ENCODE results near the gene SLC17A1.
"Not testable (repeated sequence)": the region's sequence is repeated elsewhere in the genome, so short reads cannot be mapped to it uniquely, and the experiment has no call there.

The SLC17A1 gene

DNA sequence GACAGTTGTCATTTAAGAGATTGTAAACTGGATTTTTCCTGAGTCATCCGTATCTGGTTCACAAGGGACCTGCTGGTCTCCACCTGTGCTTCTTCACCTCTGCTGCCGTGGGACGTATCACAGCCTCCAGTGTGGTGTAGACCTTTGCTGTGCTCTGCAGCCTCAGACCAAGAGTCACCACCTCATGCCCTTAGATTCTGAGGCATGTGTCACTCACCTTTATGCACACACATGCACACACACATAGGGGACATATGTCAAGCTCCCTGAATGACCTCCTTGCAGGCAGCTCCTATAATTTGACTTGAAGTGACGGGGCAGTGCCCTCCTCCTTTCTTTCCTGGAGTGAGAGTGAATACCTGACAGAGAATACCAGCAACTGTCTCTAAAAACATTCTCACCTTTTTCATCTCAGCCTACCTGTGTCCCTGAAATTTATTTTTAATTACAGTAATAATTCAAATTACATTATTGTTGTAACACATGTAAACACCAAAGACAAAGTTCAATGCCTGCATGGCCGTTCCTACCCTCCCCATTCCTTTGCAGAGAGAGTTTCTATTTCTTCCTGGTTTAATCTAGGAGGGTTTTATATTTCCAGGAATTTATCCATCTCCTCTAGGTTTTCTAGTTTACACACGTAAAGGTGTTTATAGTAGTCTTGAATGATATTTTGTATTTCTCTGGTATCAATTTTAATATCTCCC, 73.8 kb downstream of the SLC17A1 start:
- no peak overlapping the region; the same call in 1 of the 2 replicates for H3K27ac ChIP-seq
- TF ChIP-seq, protein P1, sequence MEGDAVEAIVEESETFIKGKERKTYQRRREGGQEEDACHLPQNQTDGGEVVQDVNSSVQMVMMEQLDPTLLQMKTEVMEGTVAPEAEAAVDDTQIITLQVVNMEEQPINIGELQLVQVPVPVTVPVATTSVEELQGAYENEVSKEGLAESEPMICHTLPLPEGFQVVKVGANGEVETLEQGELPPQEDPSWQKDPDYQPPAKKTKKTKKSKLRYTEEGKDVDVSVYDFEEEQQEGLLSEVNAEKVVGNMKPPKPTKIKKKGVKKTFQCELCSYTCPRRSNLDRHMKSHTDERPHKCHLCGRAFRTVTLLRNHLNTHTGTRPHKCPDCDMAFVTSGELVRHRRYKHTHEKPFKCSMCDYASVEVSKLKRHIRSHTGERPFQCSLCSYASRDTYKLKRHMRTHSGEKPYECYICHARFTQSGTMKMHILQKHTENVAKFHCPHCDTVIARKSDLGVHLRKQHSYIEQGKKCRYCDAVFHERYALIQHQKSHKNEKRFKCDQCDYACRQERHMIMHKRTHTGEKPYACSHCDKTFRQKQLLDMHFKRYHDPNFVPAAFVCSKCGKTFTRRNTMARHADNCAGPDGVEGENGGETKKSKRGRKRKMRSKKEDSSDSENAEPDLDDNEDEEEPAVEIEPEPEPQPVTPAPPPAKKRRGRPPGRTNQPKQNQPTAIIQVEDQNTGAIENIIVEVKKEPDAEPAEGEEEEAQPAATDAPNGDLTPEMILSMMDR (conservative IDR thresholded peaks at IDR 0.05), result no peak

DNA sequence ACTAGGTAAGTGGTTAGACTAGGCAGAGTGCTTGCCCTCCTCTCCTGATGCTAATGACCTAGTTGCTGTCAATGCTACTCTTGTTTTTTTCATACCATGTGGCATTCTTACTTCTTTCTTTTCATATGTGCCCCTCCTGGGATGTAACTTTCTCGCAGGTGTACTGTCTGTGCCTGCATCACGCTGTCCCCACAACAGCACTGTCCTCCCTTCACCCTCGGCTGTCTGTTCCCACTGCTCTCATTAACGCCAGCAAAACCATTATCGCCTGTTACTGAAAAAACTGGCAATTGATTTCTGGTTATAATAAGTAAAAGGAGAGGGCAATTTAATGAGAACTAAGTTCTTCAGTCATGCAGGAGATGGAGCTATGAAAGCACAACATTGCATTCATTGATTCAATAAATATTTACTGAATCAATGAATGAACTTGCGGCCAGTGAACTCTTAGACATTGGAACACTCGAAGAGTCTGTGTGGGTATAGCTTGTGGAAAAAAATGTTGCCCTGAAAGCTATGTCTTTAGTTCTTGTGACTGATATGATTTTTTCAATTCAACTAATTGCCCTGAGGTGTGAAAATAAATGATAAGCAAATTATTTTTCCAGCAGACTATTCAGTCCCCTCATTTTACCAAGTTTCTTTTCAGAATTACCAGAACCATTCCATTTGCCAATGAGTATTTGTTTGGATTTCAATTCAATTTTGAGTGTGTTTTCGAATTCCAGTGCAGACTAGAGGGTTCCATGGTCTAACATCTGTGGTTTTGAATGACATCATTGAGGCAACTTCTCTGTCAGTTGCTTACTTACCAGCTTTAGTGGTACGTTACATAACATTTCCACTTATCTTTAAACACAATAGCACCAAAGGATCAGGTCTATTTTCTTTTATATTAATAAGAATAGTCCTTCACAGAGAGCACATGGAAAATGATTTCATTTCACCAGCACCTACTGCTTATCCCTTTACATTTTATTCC, 75.2 kb downstream of the SLC17A1 start:
- TF ChIP-seq, protein P1 (conservative IDR thresholded peaks at IDR 0.05), result no peak
- peak overlapping the region; percentile 98 for H3K27ac ChIP-seq

DNA sequence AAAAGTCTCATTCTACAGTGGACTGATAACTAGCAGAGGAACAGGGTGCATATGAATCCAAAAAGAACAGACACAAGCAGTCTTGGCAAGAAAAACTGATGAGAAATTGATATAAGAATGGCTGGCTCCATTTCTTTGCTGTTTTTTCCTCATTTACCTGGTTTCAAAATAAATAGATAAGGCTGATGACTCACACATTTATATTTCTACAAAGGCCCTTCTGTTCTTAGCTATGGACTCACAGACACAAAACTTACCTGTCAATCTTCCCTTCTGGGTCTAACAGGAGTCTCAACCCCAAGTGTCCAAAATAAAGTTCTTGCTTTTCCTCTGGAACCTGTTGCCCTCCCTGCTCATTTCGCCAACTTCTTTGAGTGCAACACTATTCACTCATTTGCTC, 76.4 kb downstream of the SLC17A1 start:
- TF ChIP-seq, protein P1 (conservative IDR thresholded peaks at IDR 0.05), result no peak
- H3K27ac ChIP-seq, result peak overlapping the region; percentile 98

DNA sequence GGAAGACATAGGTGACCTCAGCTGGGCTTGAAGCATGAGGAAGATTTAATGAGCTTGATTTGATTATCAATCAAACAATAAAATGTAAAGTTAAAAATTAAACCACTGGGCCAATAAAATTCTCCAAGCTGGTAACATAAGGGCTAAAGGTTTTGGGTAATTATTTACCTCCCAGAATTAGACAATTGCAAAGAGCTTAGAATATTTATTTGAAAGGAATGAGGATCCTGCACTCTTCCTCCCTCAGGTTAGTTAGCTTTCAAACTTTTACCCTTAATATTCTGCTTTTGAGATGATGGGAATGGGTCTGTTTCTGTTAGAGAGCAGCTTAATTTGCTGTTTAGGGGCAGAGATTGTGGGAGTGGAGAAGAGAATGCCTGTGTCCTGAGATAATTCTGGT, 77.3 kb downstream of the SLC17A1 start, which contains the start of gene SLC17A4:
TSS of gene SLC17A4 (plus strand) at position 208 of the 400 bp plus-strand sequence. CDS start 7,221 bp downstream, outside the sequence.
- H3K27ac ChIP-seq, result peak within 1 kb of the TSS; percentile 98
- TF ChIP-seq, protein P1 (conservative IDR thresholded peaks at IDR 0.05), result no peak

DNA sequence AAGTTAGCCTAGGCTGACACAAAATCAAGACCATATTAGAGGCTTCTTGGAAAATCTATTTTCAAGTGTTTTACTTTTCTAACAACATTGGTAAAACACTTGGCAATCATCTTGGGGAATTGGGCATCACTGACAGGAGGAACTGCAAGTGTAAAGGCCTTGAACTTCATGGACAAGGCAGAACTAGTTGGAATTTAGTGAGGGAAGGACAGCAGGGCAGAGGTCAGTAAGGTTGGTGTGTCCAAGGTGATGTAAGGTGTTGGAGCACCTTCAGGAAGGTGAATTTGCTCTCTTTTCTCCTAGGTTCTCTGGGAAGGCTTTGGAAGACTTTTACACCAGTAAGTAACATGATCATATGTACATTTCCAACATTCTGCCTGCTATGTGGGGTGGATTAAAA, 78.8 kb downstream of the SLC17A1 start:
- peak overlapping the region; percentile 98 for H3K27ac ChIP-seq
- TF ChIP-seq, protein P1 (conservative IDR thresholded peaks at IDR 0.05), result no peak

DNA sequence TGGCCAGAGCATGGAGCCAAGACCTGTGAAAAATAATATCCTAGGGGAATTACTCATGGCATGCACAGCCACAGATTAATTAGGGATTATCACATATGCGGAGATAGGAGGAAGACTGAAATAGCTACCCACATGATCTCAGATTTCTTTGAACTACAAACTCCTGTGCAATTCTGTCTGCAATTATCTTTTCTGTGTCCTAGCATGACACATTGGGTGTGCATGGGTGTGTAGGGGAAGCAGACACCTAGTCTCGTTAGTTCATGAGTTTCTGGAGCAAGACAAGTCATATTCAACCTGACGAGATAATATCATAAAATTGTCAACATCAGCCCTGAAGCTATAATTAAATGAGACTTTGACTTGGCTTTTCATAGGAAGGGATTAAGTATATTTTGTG, 80.9 kb downstream of the SLC17A1 start:
- TF ChIP-seq, protein P1 (conservative IDR thresholded peaks at IDR 0.05), result no peak
- no peak overlapping the region for H3K27ac ChIP-seq

DNA sequence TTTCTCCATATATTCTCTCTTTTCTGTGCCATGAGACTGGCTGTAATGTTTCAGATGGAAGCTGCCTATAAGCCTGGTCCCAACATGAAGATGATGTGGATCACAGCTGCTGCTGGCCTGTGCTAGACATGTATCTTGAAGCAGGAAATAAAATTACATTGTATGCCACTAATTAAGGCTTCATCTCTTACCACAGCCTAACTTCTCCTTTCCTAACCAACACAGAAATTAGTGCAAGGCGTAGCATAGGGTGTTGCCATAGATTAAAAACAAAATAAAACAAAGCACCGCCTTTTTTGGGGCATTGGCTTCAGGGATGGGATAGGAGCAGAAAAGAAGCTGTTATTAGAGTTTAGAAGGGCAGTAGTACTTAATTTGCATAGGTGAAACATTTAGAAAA, 82.0 kb downstream of the SLC17A1 start:
- H3K27ac ChIP-seq, result no peak overlapping the region
- TF ChIP-seq, protein P1 (conservative IDR thresholded peaks at IDR 0.05), result no peak

DNA sequence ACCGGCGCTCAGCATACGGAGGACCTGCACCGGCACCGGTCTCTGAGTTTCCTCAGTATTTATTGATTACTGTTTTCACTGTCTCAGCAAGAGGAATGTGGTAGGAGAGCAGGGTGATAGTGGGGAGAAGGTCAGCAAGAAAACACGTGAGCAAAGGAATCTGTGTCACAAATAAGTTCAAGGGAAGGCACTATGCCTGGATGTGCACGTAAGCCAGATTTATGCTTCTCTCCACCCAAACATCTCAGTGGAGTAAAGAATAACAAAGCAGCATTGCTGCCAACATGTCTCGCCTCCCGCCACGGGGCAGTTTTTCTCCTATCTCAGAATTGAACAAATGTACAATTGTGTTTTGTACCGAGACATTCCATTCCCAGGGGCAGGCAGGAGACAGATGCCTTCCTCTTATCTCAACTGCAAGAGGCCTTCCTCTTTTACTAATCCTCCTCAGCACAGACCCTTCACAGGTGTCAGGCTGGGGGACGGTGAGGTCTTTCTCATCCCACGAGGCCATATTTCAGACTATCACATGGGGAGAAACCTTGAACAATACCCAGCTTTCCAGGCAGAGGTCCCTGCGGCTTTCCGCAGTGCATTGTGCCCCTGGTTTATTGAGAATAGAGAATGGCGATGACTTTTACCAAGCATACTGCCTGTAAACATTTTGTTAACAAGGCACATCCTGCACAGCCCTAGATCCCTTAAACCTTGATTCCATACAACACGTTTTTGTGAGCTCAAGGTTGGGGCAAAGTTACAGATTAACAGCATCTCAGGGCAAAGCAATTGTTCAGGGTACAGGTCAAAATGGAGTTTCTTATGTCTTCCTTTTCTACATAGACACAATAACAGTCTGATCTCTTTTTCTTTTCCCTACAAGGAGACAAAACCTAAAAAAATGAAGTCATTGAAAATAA, 83.0 kb downstream of the SLC17A1 start:
- not testable (repeated sequence) for H3K27ac ChIP-seq
